NCI-H526 (cell line): ENCODE measurements around the gene TAF1D.

Experiments
- DNase-seq, 2 experiments: peaks; one replicate each; lab custom pipeline; 2025; lab: John Stamatoyannopoulos, UW

The TAF1D gene

DNA sequence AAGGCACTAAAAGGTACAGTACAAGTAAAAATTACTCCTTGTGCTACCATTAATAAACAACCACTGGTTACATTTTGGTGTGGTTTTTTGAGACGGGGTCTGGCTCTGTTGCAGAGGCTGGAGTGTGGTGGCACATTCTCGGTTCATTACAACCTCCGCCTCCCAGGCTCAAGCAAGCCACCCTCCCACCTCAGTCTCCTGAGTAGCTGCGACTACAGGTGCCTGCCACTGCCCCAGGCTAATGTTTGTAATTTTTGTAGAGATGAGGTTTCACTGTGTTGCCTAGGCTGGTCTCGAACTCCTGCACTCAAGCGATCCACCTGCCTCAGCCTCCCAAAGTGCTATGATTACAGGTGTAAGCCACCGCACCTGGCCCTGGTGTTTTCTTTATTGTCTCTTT is 20.8 kb downstream of the TAF1D start:
- DNase-seq: no peak

DNA sequence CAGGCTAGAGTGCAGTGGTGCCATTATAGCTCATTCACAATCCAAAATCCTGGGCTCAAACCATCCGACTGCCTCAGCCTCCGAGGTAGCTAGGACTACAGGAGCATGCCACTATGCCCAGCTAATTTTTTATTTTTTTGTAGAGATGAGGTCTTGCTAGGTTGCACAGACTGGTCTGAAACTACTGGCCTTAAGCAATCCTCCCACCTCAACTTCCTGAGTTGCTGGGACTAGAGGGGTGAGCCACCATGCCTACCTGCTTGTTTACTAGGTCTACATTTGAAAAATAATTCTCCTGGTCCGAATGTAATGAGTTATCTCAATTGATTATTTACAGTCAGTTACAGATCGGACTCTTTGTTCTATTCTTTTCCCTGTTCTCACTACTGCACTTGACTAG is 22.0 kb downstream of the TAF1D start:
- no peak for DNase-seq

DNA sequence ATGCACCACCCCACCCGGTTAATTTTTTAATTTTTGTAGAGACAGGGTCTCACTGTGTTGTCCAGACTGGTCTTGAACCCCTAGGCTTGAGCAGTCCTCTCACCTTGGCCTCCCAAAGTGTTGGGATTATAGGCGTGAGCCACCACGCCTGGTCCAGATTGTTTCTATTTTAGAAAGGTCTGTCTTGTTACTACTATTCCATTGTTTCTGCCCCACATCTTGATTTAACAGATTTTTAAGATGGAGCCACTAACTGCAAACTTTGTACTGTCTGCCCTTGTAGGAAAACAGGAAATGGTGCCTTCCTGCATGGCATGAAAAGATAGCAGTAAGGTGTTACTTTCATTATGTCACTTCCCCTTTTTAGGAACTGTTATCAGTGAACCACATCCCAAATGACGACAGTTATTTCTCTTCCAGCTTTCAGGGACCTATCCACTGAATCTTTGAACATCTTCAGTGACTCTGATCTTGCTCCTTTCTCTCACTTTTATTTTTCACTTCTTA is 23.2 kb downstream of the TAF1D start:
- no peak for DNase-seq

DNA sequence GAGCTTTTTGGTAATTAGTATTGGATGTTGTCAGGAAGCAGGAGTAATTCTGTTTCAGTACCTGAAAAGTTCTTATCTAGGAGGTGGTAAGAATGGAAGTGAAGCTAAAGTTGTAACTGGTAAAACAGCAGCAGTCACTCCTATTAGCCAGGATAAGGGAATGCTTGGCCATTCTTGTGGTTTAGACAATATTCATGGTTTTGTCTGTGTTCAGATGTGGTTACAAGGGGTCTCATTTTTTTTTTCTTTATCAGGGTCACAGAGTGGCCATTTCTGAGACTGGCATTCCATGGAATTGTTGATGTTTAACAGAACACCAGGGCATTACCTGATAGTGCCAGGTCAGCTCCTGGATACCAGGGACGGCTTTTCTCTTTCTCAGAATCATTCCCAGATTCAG is 23.8 kb downstream of the TAF1D start:
- DNase-seq: no peak

GRCh38 chr11:93715797-93716396 is 25.4 kb downstream of the TAF1D start:
- no peak for DNase-seq

DNA sequence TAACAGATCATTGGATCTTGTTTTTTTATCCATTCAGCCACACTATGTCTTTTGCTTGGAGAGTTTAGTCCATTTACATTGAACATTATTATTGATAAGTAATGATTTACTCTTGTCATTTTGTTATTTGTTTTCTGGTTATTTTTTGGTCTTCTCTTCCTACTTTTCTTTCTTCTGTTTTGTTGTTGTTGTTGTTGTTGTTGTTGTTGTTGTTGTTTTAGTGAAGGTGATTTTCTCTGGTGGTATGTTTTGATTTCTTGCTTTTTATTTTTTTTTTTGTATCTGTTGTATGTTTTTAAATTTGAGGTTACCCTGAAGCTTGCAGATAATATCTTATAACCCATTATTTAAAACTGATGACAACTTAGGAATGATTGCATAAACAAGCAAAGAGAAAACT is 28.6 kb downstream of the TAF1D start:
- DNase-seq: no peak

GRCh38 chr11:93710239-93710638 is 31.1 kb downstream of the TAF1D start:
- DNase-seq: no peak

GRCh38 chr11:93704237-93704636 is 37.1 kb downstream of the TAF1D start:
- no peak for DNase-seq

DNA sequence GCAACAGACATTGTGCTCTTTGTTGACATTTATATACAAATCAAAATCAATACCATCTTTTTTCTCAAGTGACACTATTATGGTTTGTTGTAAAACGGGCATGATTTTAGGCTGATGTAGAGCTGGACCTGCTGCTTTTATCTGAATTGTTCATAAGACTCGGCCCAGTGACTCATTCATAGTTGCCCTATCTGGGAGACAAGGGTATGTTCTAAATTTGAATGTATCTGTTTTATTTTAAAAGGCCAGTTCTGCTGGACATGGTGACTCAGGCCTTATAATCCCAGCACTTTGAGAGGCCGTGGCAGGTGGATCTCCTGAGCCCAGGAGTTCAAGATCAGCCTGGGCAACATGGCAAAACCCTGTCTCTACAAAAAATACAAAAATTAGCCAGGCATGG is 40.5 kb downstream of the TAF1D start:
- no peak for DNase-seq

- DNase-seq: no peak
These were observed 43.7 kb downstream of the TAF1D start for GRCh38 chr11:93697611-93698010.

- no peak for DNase-seq
These were observed 46.7 kb downstream of the TAF1D start for GRCh38 chr11:93694557-93694956.

DNA sequence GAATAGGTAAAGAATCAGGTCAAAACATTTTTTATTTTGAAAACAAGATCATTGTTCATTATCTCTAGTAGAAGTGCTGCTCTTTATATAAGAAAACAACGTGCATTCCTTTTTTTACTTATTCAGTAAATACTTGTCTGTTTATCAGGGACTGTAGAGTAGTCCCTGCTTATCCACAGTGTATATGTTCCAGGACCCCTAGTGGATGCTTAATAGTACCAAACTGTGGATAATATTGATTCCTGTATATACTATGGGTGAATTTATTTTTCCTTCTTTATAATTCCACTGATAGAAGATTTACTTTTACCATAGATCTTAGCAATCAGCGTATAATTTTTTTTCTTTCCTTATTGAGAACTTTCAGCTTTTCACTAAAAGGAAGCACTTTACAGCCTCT is 47.2 kb downstream of the TAF1D start:
- peak in 1 of 2 experiments; percentile 9 for DNase-seq

DNA sequence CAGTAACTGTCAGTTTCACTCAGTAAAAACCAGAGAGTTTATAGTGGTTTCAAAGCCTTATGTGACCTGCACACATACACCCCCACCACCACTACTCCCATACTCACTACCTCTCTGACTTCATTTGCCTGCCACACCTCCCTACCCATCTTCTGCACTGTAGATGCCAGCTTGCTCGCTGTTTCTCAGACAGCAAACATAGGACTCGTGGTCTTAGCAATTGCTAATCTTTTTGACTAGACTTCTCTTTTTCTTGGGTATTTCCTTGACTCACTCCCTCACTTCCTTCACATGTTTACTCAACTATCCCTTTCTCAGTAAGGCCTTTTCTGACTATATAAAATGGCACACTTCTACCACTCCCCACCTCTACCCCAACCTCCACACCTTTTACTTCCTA is 52.1 kb downstream of the TAF1D start:
- no peak for DNase-seq

DNA sequence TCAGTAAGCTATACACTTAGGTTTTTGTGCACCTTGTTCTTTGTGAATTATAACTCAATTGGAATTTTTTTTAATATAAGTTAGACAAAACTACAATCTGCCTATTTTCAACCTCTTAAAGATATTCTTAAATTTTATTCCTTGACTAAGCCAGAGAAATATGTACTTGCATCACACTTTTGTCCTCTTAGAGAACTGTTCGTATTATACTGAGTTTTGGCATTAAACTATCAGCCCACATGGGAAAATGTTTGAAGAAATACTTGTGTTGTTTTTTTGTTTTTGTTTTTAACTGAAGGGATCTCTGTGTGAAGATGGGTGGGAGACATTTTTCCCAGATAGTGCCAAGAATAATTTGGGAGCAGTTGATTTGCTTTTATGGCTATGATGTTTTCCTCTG is 54.5 kb downstream of the TAF1D start:
- DNase-seq: no peak

- no peak for DNase-seq
These were observed 55.1 kb downstream of the TAF1D start for GRCh38 chr11:93686226-93686625.
